Panc1 (cell line): ENCODE data around the gene ACSS1. TPM values are rescaled to one million over a fixed set of nuclear protein-coding genes. Genes with fewer than 3 reads are reported as not detected.

ENCODE experiments used
- ATAC-seq: fragments of 200-7000 bp; cut with Tn5 transposase; 2 replicates; pipeline ENCODE4 v1.9.1; 2020; ENCODE audit warnings: mild to moderate bottlenecking, moderate library complexity
- BruUV-seq: library from RNA; stranded (reverse); fragments of 400-500 nt; replicated peaks from 2 replicates; lab custom pipeline; 2021; lab: Mats Ljungman, UMichigan
- CTCF ChIA-PET: fragments of 300-600 bp; sonication (Branson Sonifier 250); formaldehyde crosslinking; loops from one replicate; lab custom pipeline; 2022; ENCODE audit warnings: antibody characterized with exemption; lab: Charles Lee
- POLR2A ChIA-PET: fragments of 300-600 bp; sonication (Branson Sonifier 250); formaldehyde crosslinking; loops from one replicate; lab custom pipeline; 2022; ENCODE audit warnings: antibody characterized with exemption; lab: Charles Lee
- DNase-seq: peaks from one replicate; pipeline ENCODE4 v3.0.0-alpha.2; 2010; ENCODE audit warnings: low read depth, low spot score
- H3K27ac ChIP-seq: 2 replicates; pipeline ENCODE4 v1.5.1; 2011; ENCODE audit warnings: mild to moderate bottlenecking, low read length, inconsistent platforms
- H3K27me3 ChIP-seq: fragments of 200-500 bp; sonication (Bioruptor generic); 2 replicates; pipeline ENCODE4 v1.6.0; 2014; ENCODE audit warnings: low read length, inconsistent platforms; ENCODE audit not compliant: control insufficient read depth, insufficient read depth
- H3K36me3 ChIP-seq: fragments of 200-500 bp; sonication (Bioruptor generic); 2 replicates; pipeline ENCODE4 v1.5.1; 2014; ENCODE audit warnings: inconsistent platforms, mild to moderate bottlenecking, low read length, moderate library complexity; ENCODE audit not compliant: control insufficient read depth, insufficient read depth
- H3K4me1 ChIP-seq: 2 replicates; pipeline ENCODE4 v1.5.1; 2011; ENCODE audit warnings: inconsistent platforms, mild to moderate bottlenecking, low read length, moderate library complexity; ENCODE audit not compliant: control insufficient read depth, insufficient read depth
- H3K4me3 ChIP-seq, 2 experiments: 2 replicates each; pipeline ENCODE4 v1.5.1; 2011 to 2012; ENCODE audit warnings: low read depth in 2 of 2, low read length in 2 of 2, mild to moderate bottlenecking in 2 of 2, inconsistent platforms in 1 of 2, moderate library complexity in 1 of 2
- H3K9me3 ChIP-seq: fragments of 200-500 bp; sonication (Bioruptor generic); 2 replicates; pipeline ENCODE4 v1.5.1; 2014; ENCODE audit warnings: low read depth, mild to moderate bottlenecking, inconsistent platforms, low read length, moderate library complexity; ENCODE audit not compliant: control insufficient read depth, insufficient read depth
- CTCF ChIP-seq: fragments of 450-650 bp; IDR thresholded peaks from 2 replicates; pipeline ENCODE4 v1.5.1; 2017; ENCODE audit warnings: mild to moderate bottlenecking
- POLR2AphosphoS5 ChIP-seq: IDR thresholded peaks from 2 replicates; pipeline ENCODE4 v1.6.1; 2012; ENCODE audit warnings: mild to moderate bottlenecking, low read depth, low read length, moderate library complexity
- REST ChIP-seq, 2 experiments: IDR thresholded peaks; 2 replicates each; pipeline ENCODE4 v1.6.1; 2011 to 2012; ENCODE audit warnings: low read depth in 2 of 2, control low read depth in 1 of 2, low read length in 1 of 2, mild to moderate bottlenecking in 1 of 2, moderate library complexity in 1 of 2; ENCODE audit not compliant: insufficient read depth in 1 of 2
- SIN3A ChIP-seq: IDR thresholded peaks from 2 replicates; pipeline ENCODE4 v1.6.1; 2012; ENCODE audit warnings: low read depth, mild to moderate bottlenecking, low read length, moderate library complexity, borderline replicate concordance; ENCODE audit not compliant: insufficient read depth
- TCF7L2 ChIP-seq: IDR thresholded peaks from 2 replicates; pipeline ENCODE4 v1.6.1; 2011; ENCODE audit warnings: mild to moderate bottlenecking, low read depth, low read length, inconsistent platforms
- in situ Hi-C: cut with HindIII; loops from 2 replicates; pipeline ENCODE4 v1.10.0; 2016; ENCODE audit warnings: low sequenced_read_pairs, low pct_unique_long_range_greater_than_20kb
- intact Hi-C: fragments of 100-400 bp; cut with micrococcal nuclease; formaldehyde crosslinking; loops from one replicate; pipeline ENCODE4 v1.10.0; 2022; ENCODE audit not compliant: unreplicated experiment
- total RNA-seq: library from RNA; stranded (reverse); gene quantifications from one replicate; pipeline ENCODE4 v1.2.1, GENCODE V29; 2021; ENCODE audit not compliant: unreplicated experiment

Gene ACSS1
- total RNA-seq, 1 experiment from 2014 or later = 32.2 TPM

- TF ChIP-seq CTCF (no peak), REST (IDR thresholded peaks at IDR 0.05; ENCODE audit: insufficient read depth in 1 of 2, low read depth in 2 of 2, low read length in 1 of 2) (no peak), POLR2AphosphoS5 (no peak), TCF7L2 (no peak), SIN3A (no peak)
- Histone ChIP-seq H3K36me3 (no peaks in the 10 kb centered on the region; the same call in 1 of the 2 replicates), H3K9me3 (no peaks in the 10 kb centered on the region), H3K4me3 (no peak overlapping the region), H3K4me1 (peaks cover 42% of the 10 kb centered on the region), H3K27ac (peak overlapping the region; percentile 61), H3K27me3 (no peaks in the 10 kb centered on the region)
- BruUV-seq = no TSS peak
- intact Hi-C loops = loop anchor here (1.0 to 10.0 kb wide), 3 partner anchors 69 to 299 kb away; no protein-coding TSS in a partner anchor
- in situ Hi-C loops = no loop called here
- CTCF ChIA-PET = interaction anchor here (1.4 to 1.9 kb wide), 2 partner anchors 67 to 183 kb away, joined by 5 to 11 read pairs; no protein-coding TSS in a partner anchor
- DNase-seq (no peak), ATAC-seq (no peak)
- POLR2A ChIA-PET = no interaction called here
These were observed 62.0 kb downstream of the ACSS1 start for GRCh38 chr20:24995741-24996448.

GRCh38 chr20:24994470-24995368 is 63.2 kb downstream of the ACSS1 start:
- Histone ChIP-seq H3K27ac (peak overlapping the region; percentile 99), H3K36me3 (no peaks in the 10 kb centered on the region; the same call in 1 of the 2 replicates), H3K4me1 (peaks cover 50% of the 10 kb centered on the region), H3K27me3 (no peaks in the 10 kb centered on the region), H3K4me3 (peak overlapping the region in 1 of 2 experiments; percentile 43; a peak in 2 of 4 replicates), H3K9me3 (no peaks in the 10 kb centered on the region)
- intact Hi-C loops (loop anchor here (1.0 to 10.0 kb wide), 5 partner anchors 71 to 403 kb away; partner anchors contain the start of gene ENTPD6), in situ Hi-C loops (no loop called here)
- no TSS peak for BruUV-seq
- DNase-seq = no peak
- ChIA-PET POLR2A (no interaction called here), CTCF (interaction anchor here (0.7 to 1.9 kb wide), 4 partner anchors 68 to 184 kb away, joined by 3 to 11 read pairs (median 4); no protein-coding TSS in a partner anchor)
- TF ChIP-seq REST (IDR thresholded peaks at IDR 0.05; ENCODE audit: insufficient read depth in 1 of 2, low read depth in 2 of 2, low read length in 1 of 2) (no peak), CTCF (peak; percentile 93)
- peak; percentile 61 for ATAC-seq
